PC-9 (cell line): ENCODE data around the gene CD7. TPM values are rescaled to one million over a fixed set of nuclear protein-coding genes. Genes with fewer than 3 reads are reported as not detected.

Source experiments
- Bru-seq: library from RNA; stranded (reverse); fragments of 400-500 nt; gene quantifications from one replicate; lab custom pipeline; 2021; lab: Mats Ljungman, UMichigan
- BruChase-seq, 2 experiments: library from RNA; stranded (reverse); fragments of 400-500 nt; gene quantifications; one replicate each; lab custom pipeline; 2021; lab: Mats Ljungman, UMichigan
- BruUV-seq: library from RNA; stranded (reverse); fragments of 400-500 nt; replicated peaks from 2 replicates; lab custom pipeline; 2021; lab: Mats Ljungman, UMichigan
- CTCF ChIA-PET: fragments of 300-600 bp; sonication (Branson Sonifier 250); formaldehyde crosslinking; loops from one replicate; lab custom pipeline; 2022; ENCODE audit warnings: antibody characterized with exemption; lab: Charles Lee
- POLR2A ChIA-PET: fragments of 300-600 bp; sonication (Branson Sonifier 250); formaldehyde crosslinking; loops from one replicate; lab custom pipeline; 2022; ENCODE audit warnings: antibody characterized with exemption; ENCODE audit not compliant: unreplicated experiment; lab: Charles Lee
- DNase-seq, 2 experiments: peaks; one replicate each; pipeline versions ENCODE4 v3.0.0 to v3.0.0-alpha.2; 2015 to 2022; ENCODE audit warnings: mixed read lengths in 1 of 2
- H2AFZ ChIP-seq: fragments of 200-600 bp; sonication (generic); 2 replicates; pipeline ENCODE4 v1.8.1; 2017; ENCODE audit warnings: antibody characterized with exemption
- H3F3A ChIP-seq: fragments of 200-600 bp; sonication (generic); 2 replicates; pipeline ENCODE4 v1.8.1; 2017; ENCODE audit warnings: antibody characterized with exemption, mild to moderate bottlenecking, low read depth; ENCODE audit not compliant: insufficient read depth
- H3K27ac ChIP-seq: fragments of 200-600 bp; sonication (generic); 2 replicates; pipeline ENCODE4 v1.6.1; 2016; ENCODE audit warnings: mixed run types
- H3K27me3 ChIP-seq: fragments of 200-600 bp; sonication (generic); 2 replicates; pipeline ENCODE4 v1.6.1; 2016; ENCODE audit warnings: low read depth, mixed run types; ENCODE audit not compliant: insufficient read depth
- H3K36me3 ChIP-seq: fragments of 200-600 bp; sonication (generic); 2 replicates; pipeline ENCODE4 v1.6.1; 2016; ENCODE audit warnings: low read depth, mixed run types
- H3K4me1 ChIP-seq: fragments of 200-600 bp; sonication (generic); replicated peaks from 2 replicates; pipeline ENCODE4 v1.6.1; 2016; ENCODE audit warnings: mixed run types; ENCODE audit not compliant: insufficient read depth
- H3K4me2 ChIP-seq: fragments of 200-600 bp; sonication (generic); 2 replicates; pipeline ENCODE4 v1.6.1; 2017; ENCODE audit warnings: mixed run types
- H3K4me3 ChIP-seq: fragments of 200-600 bp; sonication (generic); 2 replicates; pipeline ENCODE4 v1.6.1; 2016; ENCODE audit warnings: mixed run types
- H3K79me2 ChIP-seq: fragments of 200-600 bp; sonication (generic); 2 replicates; pipeline ENCODE4 v1.6.1; 2017; ENCODE audit warnings: low read depth, mixed run types
- H3K9me2 ChIP-seq: fragments of 200-600 bp; sonication (generic); 2 replicates; pipeline ENCODE4 v1.8.1; 2017; ENCODE audit warnings: mild to moderate bottlenecking; ENCODE audit not compliant: insufficient read depth
- H3K9me3 ChIP-seq: fragments of 200-600 bp; sonication (generic); 2 replicates; pipeline ENCODE4 v1.8.1; 2016; ENCODE audit warnings: low read depth; ENCODE audit not compliant: insufficient read depth
- H4K20me1 ChIP-seq: fragments of 200-600 bp; sonication (generic); 2 replicates; pipeline ENCODE4 v1.8.1; 2017; ENCODE audit not compliant: insufficient read depth
- EZH2 ChIP-seq: fragments of 200-600 bp; sonication (generic); IDR thresholded peaks from 2 replicates; pipeline ENCODE4 v1.8.0; 2017; ENCODE audit warnings: antibody characterized with exemption, low read depth
- intact Hi-C: fragments of 100-400 bp; cut with micrococcal nuclease; formaldehyde crosslinking; loops from one replicate; pipeline ENCODE4 v1.10.0; 2022; ENCODE audit not compliant: unreplicated experiment
- long read RNA-seq: library from polyadenylated mRNA; stranded (forward); transcript quantifications from one replicate; pipeline ENCODE4 v2.0.0, GENCODE V29; 2022
- total RNA-seq: library from RNA; stranded (reverse); gene quantifications from 2 replicates; pipeline ENCODE4 v1.2.3, GENCODE V29; 2021
- TF ChIP-seq, protein P1 (sequence below): fragments of 200-600 bp; sonication (generic); conservative IDR thresholded peaks from 2 replicates; pipeline ENCODE4 v1.6.1; 2017; ENCODE audit warnings: mixed run types, antibody characterized with exemption, mild to moderate bottlenecking, moderate library complexity

Gene CD7
- total RNA-seq: 0.48 and 0.68 TPM in 2 replicates
- Bru-seq, nascent RNA: not detected
- percentile 13 among the genes with signal in this experiment for BruChase-seq, experiment 1, labeled RNA remaining after a 2-hour chase
- percentile 21 among the genes with signal in this experiment for BruChase-seq, experiment 2, labeled RNA remaining after a 6-hour chase
- long read RNA-seq: 0 reads

DNA sequence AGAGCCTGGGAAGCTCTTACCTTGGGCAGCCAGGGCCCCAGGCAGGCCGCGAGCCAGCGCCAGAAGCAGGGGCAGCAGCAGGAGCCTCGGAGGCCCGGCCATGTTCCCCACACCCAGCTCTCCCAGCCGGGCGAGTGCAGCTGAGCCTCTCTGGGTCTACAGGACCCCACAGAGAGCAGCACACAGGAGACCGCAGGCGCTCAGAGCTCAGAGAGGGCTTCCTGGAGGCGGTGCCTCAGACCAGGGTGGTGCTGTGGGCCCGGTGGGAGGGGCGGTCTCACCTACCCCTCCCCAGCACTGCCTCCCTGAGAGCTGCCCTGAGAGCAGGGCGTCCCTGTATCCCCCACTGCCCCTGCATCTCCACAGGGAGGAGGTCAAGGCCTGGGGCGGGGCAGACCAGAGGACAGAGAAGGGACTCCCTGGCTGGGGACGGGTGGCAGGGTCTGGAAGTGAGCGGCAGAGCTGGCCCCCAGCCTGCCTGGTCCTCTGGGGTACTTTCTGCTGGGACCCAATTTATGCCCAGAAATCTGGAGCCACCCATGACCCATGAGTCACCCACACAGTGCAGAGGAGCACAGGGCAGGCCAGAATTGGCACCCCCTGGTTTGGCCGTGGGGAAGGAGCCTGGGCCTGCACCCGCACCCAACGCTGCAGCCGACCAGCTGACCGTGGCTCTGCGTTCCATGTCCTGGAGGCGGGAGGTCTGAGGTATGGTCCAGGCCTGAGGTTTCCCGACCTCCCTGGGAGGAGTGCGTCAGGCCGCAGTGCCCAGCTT is at the start of gene CD7:
CD7 (minus strand) TSS at position 215 of the 775 bp plus-strand sequence; CDS start at position 102, 113 bp downstream.
- H3K27ac ChIP-seq: no peak within 1 kb of the TSS
- H2AFZ ChIP-seq: no peak within 1 kb of the TSS
- TF ChIP-seq, protein P1, sequence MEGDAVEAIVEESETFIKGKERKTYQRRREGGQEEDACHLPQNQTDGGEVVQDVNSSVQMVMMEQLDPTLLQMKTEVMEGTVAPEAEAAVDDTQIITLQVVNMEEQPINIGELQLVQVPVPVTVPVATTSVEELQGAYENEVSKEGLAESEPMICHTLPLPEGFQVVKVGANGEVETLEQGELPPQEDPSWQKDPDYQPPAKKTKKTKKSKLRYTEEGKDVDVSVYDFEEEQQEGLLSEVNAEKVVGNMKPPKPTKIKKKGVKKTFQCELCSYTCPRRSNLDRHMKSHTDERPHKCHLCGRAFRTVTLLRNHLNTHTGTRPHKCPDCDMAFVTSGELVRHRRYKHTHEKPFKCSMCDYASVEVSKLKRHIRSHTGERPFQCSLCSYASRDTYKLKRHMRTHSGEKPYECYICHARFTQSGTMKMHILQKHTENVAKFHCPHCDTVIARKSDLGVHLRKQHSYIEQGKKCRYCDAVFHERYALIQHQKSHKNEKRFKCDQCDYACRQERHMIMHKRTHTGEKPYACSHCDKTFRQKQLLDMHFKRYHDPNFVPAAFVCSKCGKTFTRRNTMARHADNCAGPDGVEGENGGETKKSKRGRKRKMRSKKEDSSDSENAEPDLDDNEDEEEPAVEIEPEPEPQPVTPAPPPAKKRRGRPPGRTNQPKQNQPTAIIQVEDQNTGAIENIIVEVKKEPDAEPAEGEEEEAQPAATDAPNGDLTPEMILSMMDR: no peak
- TF ChIP-seq EZH2: no peak
- DNase-seq: no peak
- no peaks in the 10 kb centered on the region for H3K79me2 ChIP-seq
- no TSS peak for BruUV-seq
- H3K4me3 ChIP-seq: no peak within 1 kb of the TSS
- no peaks in the 10 kb centered on the region for H3K9me3 ChIP-seq
- ChIA-PET CTCF (no interaction called here), POLR2A (no interaction called here)
- no peak within 1 kb of the TSS for H3K4me2 ChIP-seq
- H3K27me3 ChIP-seq: 0 out of 2 replicates have a peak, but pooled peaks cover 6% of the 10 kb centered on the region
- no peaks in the 10 kb centered on the region for H3F3A ChIP-seq
- no peaks in the 10 kb centered on the region for H3K9me2 ChIP-seq
- no peaks in the 10 kb centered on the region for H4K20me1 ChIP-seq
- no peaks in the 10 kb centered on the region for H3K4me1 ChIP-seq
- intact Hi-C loops: no loop called here
- H3K36me3 ChIP-seq: no peaks in the 10 kb centered on the region

DNA sequence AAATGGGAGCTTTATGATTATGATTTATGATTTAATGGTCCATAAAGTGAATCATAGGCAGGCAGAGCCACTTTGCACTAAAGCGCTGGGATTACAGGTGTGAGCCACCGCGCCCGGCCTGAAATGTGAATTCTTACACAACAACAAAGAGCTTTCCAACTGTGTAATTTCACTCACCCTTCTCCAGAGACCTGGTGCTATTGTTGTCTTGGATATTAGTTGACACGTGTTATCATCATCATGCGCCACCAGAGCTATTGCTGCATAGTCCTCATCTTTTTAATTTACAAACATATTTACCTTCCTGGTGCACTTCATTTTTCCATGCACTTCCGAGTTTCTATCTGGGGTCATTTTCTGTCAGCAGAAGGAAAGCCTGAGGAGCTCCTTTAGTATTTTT is 49.3 kb upstream of the CD7 start:
- DNase-seq: no peak
- intact Hi-C loops: no loop called here
- no peak for TF ChIP-seq EZH2
- TF ChIP-seq, protein P1: no peak
- Histone ChIP-seq H3K4me2 (no peak overlapping the region), H3K4me3 (no peak overlapping the region), H3K36me3 (no peaks in the 10 kb centered on the region), H3K27ac (no peak overlapping the region), H4K20me1 (no peaks in the 10 kb centered on the region), H3K27me3 (no peaks in the 10 kb centered on the region), H3K79me2 (no peaks in the 10 kb centered on the region), H3F3A (no peaks in the 10 kb centered on the region), H3K4me1 (no peaks in the 10 kb centered on the region), H2AFZ (no peak overlapping the region), H3K9me2 (no peaks in the 10 kb centered on the region), H3K9me3 (no peaks in the 10 kb centered on the region)
- ChIA-PET POLR2A (interaction anchor here (0.7 kb wide), 1 partner anchor 15 kb away, joined by 8 read pairs; no protein-coding TSS in a partner anchor), CTCF (no interaction called here)
- no TSS peak for BruUV-seq

DNA sequence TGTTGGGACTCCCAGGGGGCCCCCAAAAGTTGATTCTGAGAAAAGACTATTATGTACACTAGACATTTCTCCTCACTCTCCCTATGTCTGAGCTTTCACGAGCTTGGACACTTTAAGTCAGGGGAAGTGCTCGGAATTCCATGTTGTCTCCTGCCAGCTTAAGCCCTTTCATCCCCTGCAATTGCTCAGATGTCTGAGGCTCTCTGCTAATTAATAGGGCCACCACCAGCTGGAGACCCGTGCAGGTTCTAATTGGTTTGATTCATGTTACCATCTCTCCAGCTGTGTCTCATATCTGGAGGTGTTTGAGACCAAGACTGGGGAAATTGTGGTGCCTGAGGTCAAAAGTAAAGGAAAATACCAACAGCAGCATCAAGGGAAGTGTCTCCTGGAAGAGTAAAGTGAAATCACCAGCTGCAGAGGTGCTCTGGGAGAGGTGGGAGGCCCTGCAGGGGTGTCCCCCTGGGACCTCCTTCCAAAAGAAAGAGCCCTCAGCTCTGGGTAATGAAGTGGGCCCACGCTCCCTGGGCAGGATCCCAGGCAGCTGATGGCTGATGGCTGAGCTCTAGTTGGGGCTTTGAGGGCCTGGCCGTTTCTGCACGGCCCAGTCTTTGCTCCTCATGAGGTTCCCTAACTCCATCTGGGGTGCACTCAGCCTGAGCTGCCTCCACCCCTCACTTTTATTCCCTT is 48.3 kb upstream of the CD7 start:
- Histone ChIP-seq H3K27me3 (no peaks in the 10 kb centered on the region), H3K9me3 (no peaks in the 10 kb centered on the region), H3K4me3 (no peak overlapping the region), H3K79me2 (no peaks in the 10 kb centered on the region), H4K20me1 (no peaks in the 10 kb centered on the region), H3F3A (no peaks in the 10 kb centered on the region), H3K27ac (no peak overlapping the region), H3K36me3 (no peaks in the 10 kb centered on the region), H3K4me2 (no peak overlapping the region), H2AFZ (no peak overlapping the region), H3K9me2 (no peaks in the 10 kb centered on the region), H3K4me1 (no peaks in the 10 kb centered on the region)
- DNase-seq: no peak
- no TSS peak for BruUV-seq
- ChIA-PET POLR2A (interaction anchor here (0.6 kb wide), 1 partner anchor 374 kb away, joined by 3 read pairs; no protein-coding TSS in a partner anchor), CTCF (no interaction called here)
- intact Hi-C loops: no loop called here
- TF ChIP-seq, protein P1: no peak
- no peak for TF ChIP-seq EZH2
